ENCODE measurements around the gene SEC14L2. TPM values are rescaled to one million over a fixed set of nuclear protein-coding genes. Genes with fewer than 3 reads are reported as not detected.

SEC14L2 gene
- total and polyA plus RNA-seq, 2 of the 8 experiments (the other 6 are each of a cell fraction or from before 2014, with no cell fraction given) = 2.8 to 3.2 TPM

DNA sequence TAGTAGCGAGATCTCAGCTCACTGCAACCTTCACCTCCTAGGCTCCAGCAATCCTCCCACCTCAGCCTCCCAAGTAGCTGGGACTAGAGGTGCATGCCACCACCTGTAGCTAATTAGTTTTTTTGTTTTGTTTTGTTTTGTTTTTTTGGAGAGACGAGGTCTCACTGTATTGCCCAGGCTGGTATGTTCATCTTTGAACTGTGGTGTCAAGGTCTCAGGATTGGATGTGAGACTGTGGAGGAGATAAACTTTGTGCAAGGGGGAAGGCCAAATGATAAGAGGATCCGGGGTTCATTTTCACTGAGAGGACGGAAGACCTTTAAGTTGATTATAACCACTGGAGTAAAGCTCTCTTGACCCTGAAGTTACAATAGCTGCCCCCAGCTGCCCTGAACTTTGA is 8.9 kb downstream of the SEC14L2 start:
- Histone ChIP-seq H3K27ac (ENCODE audit: low read depth, low read length) (no peak overlapping the region), H3K27me3 (replicated peaks in 1 of 4; ENCODE audit: control insufficient read depth in 3 of 4, extremely low read depth in 1 of 4, insufficient read depth in 3 of 4, low read length in 3 of 4) (no peaks in the 10 kb centered on the region), H2BK20ac (ENCODE audit: low read length) (no peak overlapping the region), H2AFZ (ENCODE audit: low read length) (no peak overlapping the region), H3K18ac (ENCODE audit: extremely low read depth, low read length) (no peak overlapping the region), H3K14ac (ENCODE audit: insufficient read length) (no peak overlapping the region), H3K79me2 (ENCODE audit: control insufficient read depth in 1 of 2, insufficient read depth in 2 of 2, low read length in 2 of 2) (no peaks in the 10 kb centered on the region), H3K36me3 (ENCODE audit: control insufficient read depth in 2 of 4, insufficient read depth in 4 of 4, low read length in 3 of 4) (peaks cover 0 to 6% (median 0%) of the 10 kb centered on the region in 4 experiments; a peak in 3 of 8 replicates), H2BK5ac (ENCODE audit: low read depth, low read length) (no peak overlapping the region), H2BK120ac (replicated peaks; ENCODE audit: low read depth, low read length) (no peak overlapping the region), H3K4me1 (replicated peaks in 1 of 4; ENCODE audit: control insufficient read depth in 3 of 4, insufficient read depth in 4 of 4, low read length in 3 of 4) (peaks cover 0 to 6% (median 4%) of the 10 kb centered on the region in 4 experiments; a peak in 5 of 7 replicates), H3K56ac (replicated peaks; ENCODE audit: insufficient read length, low read depth, low read length) (no peak overlapping the region), H3K23me2 (ENCODE audit: low read depth, low read length) (no peaks in the 10 kb centered on the region), H4K20me1 (replicated peaks in 1 of 2; ENCODE audit: control insufficient read depth in 1 of 2, insufficient read depth in 2 of 2, low read length in 2 of 2) (peaks cover 0 to 4% of the 10 kb centered on the region in 2 experiments), H4K91ac (replicated peaks; ENCODE audit: insufficient read length, low read length) (no peak overlapping the region), H2AK5ac (ENCODE audit: low read depth, low read length) (no peak overlapping the region), H3K4me2 (ENCODE audit: insufficient read depth in 1 of 2, low read depth in 2 of 2, low read length in 2 of 2) (no peak overlapping the region), H3K9ac (replicated peaks in 1 of 4; ENCODE audit: extremely low read depth in 1 of 4, low read depth in 3 of 4, low read length in 3 of 4) (no peak overlapping the region), H3K4me3 (ENCODE audit: extremely low read depth in 1 of 4, insufficient read depth in 2 of 4, low read depth in 3 of 4, low read length in 4 of 4) (no peak overlapping the region), H3K79me1 (ENCODE audit: low read depth, low read length) (no peaks in the 10 kb centered on the region), H3K4ac (replicated peaks; ENCODE audit: insufficient read length, low read depth, low read length) (no peak overlapping the region), H4K8ac (ENCODE audit: extremely low read depth, insufficient read depth, low read length) (no peak overlapping the region), H2BK12ac (ENCODE audit: low read depth, low read length) (no peak overlapping the region), H2BK15ac (ENCODE audit: low read length) (no peak overlapping the region), H3K23ac (ENCODE audit: insufficient read length) (no peak overlapping the region), H3K9me3 (ENCODE audit: insufficient read depth in 2 of 2, low read depth in 1 of 2, low read length in 1 of 2) (no peaks in the 10 kb centered on the region), H4K5ac (ENCODE audit: insufficient read length, low read depth, low read length) (no peak overlapping the region)
- whole genome bisulfite sequencing, 2 experiments (ENCODE audit: extremely low coverage in 1 of 2, insufficient coverage in 1 of 2, insufficient read length in 1 of 2, insufficient replicate concordance in 2 of 2, low coverage in 1 of 2, low lambda C conversion rate in 2 of 2, missing lambda C conversion rate in 1 of 2) = 88% methylated on average over 3 of the region's 4 CpGs; no CpG with 5 or more reads in 1 of the 2 experiments
- POLR2A ChIA-PET (ENCODE audit: partially characterized antibody) = interaction anchor here (1.0 to 1.2 kb wide), 3 partner anchors 9 to 18 kb away, joined by 3 to 5 read pairs (median 5); partner anchors contain the start of gene SEC14L2
- DNase-seq (ENCODE audit: low read depth in 1 of 2, low spot score in 2 of 2) (no peak), FAIRE-seq (no peak)
- CTCF ChIA-PET (ENCODE audit: partially characterized antibody) = interaction anchor here (0.9 to 1.8 kb wide), 7 partner anchors 9 to 150 kb away, joined by 3 to 6 read pairs (median 4); partner anchors contain the start of gene SEC14L2
- TF ChIP-seq HDAC2 (IDR thresholded peaks at IDR 0.05; ENCODE audit: borderline replicate concordance in 1 of 2, low read depth in 2 of 2, low read length in 2 of 2) (no peak), RXRA (IDR thresholded peaks at IDR 0.05; ENCODE audit: insufficient read depth, low read depth, low read length) (no peak), KDM5A (IDR thresholded peaks at IDR 0.05; ENCODE audit: low read length) (no peak), EZH2 (IDR thresholded peaks at IDR 0.05; ENCODE audit: low read depth, low read length, severe bottlenecking) (no peak), BACH1 (IDR thresholded peaks at IDR 0.05; ENCODE audit: low read length) (no peak), SAP30 (IDR thresholded peaks at IDR 0.05; ENCODE audit: insufficient read depth, insufficient replicate concordance, low read length) (no peak), KDM1A (IDR thresholded peaks at IDR 0.05; ENCODE audit: borderline replicate concordance, low read length) (no peak), TAF7 (optimal IDR thresholded peaks at IDR 0.05; ENCODE audit: borderline replicate concordance, low read depth, low read length) (no peak), FOSL1 (IDR thresholded peaks at IDR 0.05; ENCODE audit: insufficient read depth, low read depth, low read length) (no peak), ZNF274 (IDR thresholded peaks at IDR 0.05; ENCODE audit: borderline replicate concordance, extremely low read depth, low read length) (no peak)
- TF ChIP-seq, protein P1, sequence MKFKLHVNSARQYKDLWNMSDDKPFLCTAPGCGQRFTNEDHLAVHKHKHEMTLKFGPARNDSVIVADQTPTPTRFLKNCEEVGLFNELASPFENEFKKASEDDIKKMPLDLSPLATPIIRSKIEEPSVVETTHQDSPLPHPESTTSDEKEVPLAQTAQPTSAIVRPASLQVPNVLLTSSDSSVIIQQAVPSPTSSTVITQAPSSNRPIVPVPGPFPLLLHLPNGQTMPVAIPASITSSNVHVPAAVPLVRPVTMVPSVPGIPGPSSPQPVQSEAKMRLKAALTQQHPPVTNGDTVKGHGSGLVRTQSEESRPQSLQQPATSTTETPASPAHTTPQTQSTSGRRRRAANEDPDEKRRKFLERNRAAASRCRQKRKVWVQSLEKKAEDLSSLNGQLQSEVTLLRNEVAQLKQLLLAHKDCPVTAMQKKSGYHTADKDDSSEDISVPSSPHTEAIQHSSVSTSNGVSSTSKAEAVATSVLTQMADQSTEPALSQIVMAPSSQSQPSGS (IDR thresholded peaks at IDR 0.05; ENCODE audit: low read length) = no peak
